ENCODE results near the gene XIRP2. TPM values are rescaled to one million over a fixed set of nuclear protein-coding genes. Genes with fewer than 3 reads are reported as not detected.

The XIRP2 gene
- total RNA-seq, 1 experiment from 2014 or later = not detected

GRCh38 chr2:167132906-167133555 is 244.8 kb downstream of the XIRP2 start:
- Histone ChIP-seq H3K4me3 (replicated peaks in 1 of 2; ENCODE audit: low read depth in 1 of 2, low read length in 2 of 2) (no peak overlapping the region), H3K4me2 (ENCODE audit: low read length) (no peak overlapping the region), H3K27me3 (ENCODE audit: insufficient read depth, low read length) (no peaks in the 10 kb centered on the region), H3K9ac (ENCODE audit: low read length) (no peak overlapping the region), H3K27ac (ENCODE audit: low read depth, low read length) (no peak overlapping the region), H2AFZ (ENCODE audit: low read depth, low read length, poor library complexity, severe bottlenecking) (no peak overlapping the region), H3K4me1 (ENCODE audit: control insufficient read depth in 1 of 2, insufficient read depth in 2 of 2, low read length in 2 of 2) (no peaks in the 10 kb centered on the region), H3K9me2 (ENCODE audit: insufficient read depth) (no peaks in the 10 kb centered on the region), H4K20me1 (ENCODE audit: insufficient read depth) (no peaks in the 10 kb centered on the region), H3K36me3 (ENCODE audit: control insufficient read depth in 1 of 2, insufficient read depth in 2 of 2, low read length in 2 of 2) (no peaks in the 10 kb centered on the region), H3K79me2 (ENCODE audit: insufficient read depth, low read length) (no peaks in the 10 kb centered on the region), H3K9me3 (ENCODE audit: control insufficient read depth in 1 of 2, insufficient read depth in 1 of 2, low read depth in 1 of 2, low read length in 2 of 2) (no peaks in the 10 kb centered on the region)
- BruUV-seq (replicated peaks) = no TSS peak
- POLR2A ChIA-PET = no interaction called here
- RAD21 ChIA-PET (ENCODE audit: low non-redundant PET in 1 of 2, low total read pairs in 2 of 2, uncharacterized antibody in 2 of 2, unreplicated experiment in 2 of 2) = no interaction called here
- CTCF ChIA-PET = no interaction called here
- TF ChIP-seq SRF (IDR thresholded peaks at IDR 0.05; ENCODE audit: low read depth) (no peak), TCF7L2 (IDR thresholded peaks at IDR 0.05; ENCODE audit: borderline replicate concordance, extremely low read depth, insufficient read depth, insufficient read length) (no peak), ZNF274 (IDR thresholded peaks at IDR 0.05; ENCODE audit: low read depth, low read length) (no peak), ATF3 (IDR thresholded peaks at IDR 0.05) (no peak), EZH2phosphoT487 (IDR thresholded peaks at IDR 0.05; ENCODE audit: borderline replicate concordance) (no peak), RAD21 (IDR thresholded peaks at IDR 0.05; ENCODE audit: low read depth) (no peak), CEBPB (IDR thresholded peaks at IDR 0.05; ENCODE audit: low read depth) (no peak), EZH2 (IDR thresholded peaks at IDR 0.05) (no peak), JUND (IDR thresholded peaks at IDR 0.05) (no peak), ELF1 (IDR thresholded peaks at IDR 0.05; ENCODE audit: borderline replicate concordance, low read depth) (no peak), ZFX (IDR thresholded peaks at IDR 0.05) (no peak)
- ATAC-seq = no peak
- no peak for DNase-seq (ENCODE audit: low read depth, low spot score)
- intact Hi-C loops (cut with micrococcal nuclease) = no loop called here

GRCh38 chr2:167133614-167134013 is 245.3 kb downstream of the XIRP2 start:
- no peak for TF ChIP-seq SRF (IDR thresholded peaks at IDR 0.05; ENCODE audit: low read depth)
- TF ChIP-seq EZH2phosphoT487 (IDR thresholded peaks at IDR 0.05; ENCODE audit: borderline replicate concordance) = no peak
- TF ChIP-seq EZH2 (IDR thresholded peaks at IDR 0.05) = no peak
- no peak for TF ChIP-seq ELF1 (IDR thresholded peaks at IDR 0.05; ENCODE audit: borderline replicate concordance, low read depth)
- no peak for TF ChIP-seq TCF7L2 (IDR thresholded peaks at IDR 0.05; ENCODE audit: borderline replicate concordance, extremely low read depth, insufficient read depth, insufficient read length)
- no peak for TF ChIP-seq CBX3 (IDR thresholded peaks at IDR 0.05; ENCODE audit: low read depth)
- TF ChIP-seq ZFX (IDR thresholded peaks at IDR 0.05) = no peak
- TF ChIP-seq EGR1 (IDR thresholded peaks at IDR 0.05; ENCODE audit: low read depth) = no peak
- TF ChIP-seq YY1 (IDR thresholded peaks at IDR 0.05; ENCODE audit: extremely low read depth, insufficient replicate concordance, low read depth, low read length) = no peak
- TF ChIP-seq ZNF274 (IDR thresholded peaks at IDR 0.05; ENCODE audit: low read depth, low read length) = no peak
- no peak for TF ChIP-seq POLR2A (IDR thresholded peaks at IDR 0.05; ENCODE audit: borderline replicate concordance, extremely low read depth, insufficient read depth, insufficient read length)
- Histone ChIP-seq H3K9ac (ENCODE audit: low read length) (no peak overlapping the region), H3K9me2 (ENCODE audit: insufficient read depth) (no peaks in the 10 kb centered on the region), H2AFZ (ENCODE audit: low read depth, low read length, poor library complexity, severe bottlenecking) (no peak overlapping the region), H3K4me3 (replicated peaks in 1 of 2; ENCODE audit: low read depth in 1 of 2, low read length in 2 of 2) (no peak overlapping the region), H3K79me2 (ENCODE audit: insufficient read depth, low read length) (no peaks in the 10 kb centered on the region), H3K27ac (ENCODE audit: low read depth, low read length) (no peak overlapping the region), H3K27me3 (ENCODE audit: insufficient read depth, low read length) (no peaks in the 10 kb centered on the region), H4K20me1 (ENCODE audit: insufficient read depth) (no peaks in the 10 kb centered on the region), H3K36me3 (ENCODE audit: control insufficient read depth in 1 of 2, insufficient read depth in 2 of 2, low read length in 2 of 2) (no peaks in the 10 kb centered on the region), H3K4me1 (ENCODE audit: control insufficient read depth in 1 of 2, insufficient read depth in 2 of 2, low read length in 2 of 2) (no peaks in the 10 kb centered on the region), H3K9me3 (ENCODE audit: control insufficient read depth in 1 of 2, insufficient read depth in 1 of 2, low read depth in 1 of 2, low read length in 2 of 2) (no peaks in the 10 kb centered on the region), H3K4me2 (ENCODE audit: low read length) (no peak overlapping the region)
- DNase-seq (ENCODE audit: low read depth, low spot score) (no peak), ATAC-seq (no peak)
- CTCF ChIA-PET = no interaction called here
- intact Hi-C loops (cut with micrococcal nuclease) = no loop called here
- POLR2A ChIA-PET = no interaction called here
- RAD21 ChIA-PET (ENCODE audit: low non-redundant PET in 1 of 2, low total read pairs in 2 of 2, uncharacterized antibody in 2 of 2, unreplicated experiment in 2 of 2) = no interaction called here
- BruUV-seq (replicated peaks) = no TSS peak
